Activated naive CD8-positive, alpha-beta T cell (primary cell): ENCODE measurements around the gene BACE2.

ENCODE experiments used
- H3K27ac Mint-ChIP-seq: one replicate; pipeline ENCODE4 v1.8.0; 2021; ENCODE audit warnings: mixed read lengths
- H3K27me3 Mint-ChIP-seq: one replicate; pipeline ENCODE4 v1.8.0; 2021; ENCODE audit warnings: mixed read lengths
- H3K36me3 Mint-ChIP-seq: one replicate; pipeline ENCODE4 v1.8.0; 2021; ENCODE audit warnings: mixed read lengths
- H3K4me1 Mint-ChIP-seq: one replicate; pipeline ENCODE4 v1.8.0; 2021; ENCODE audit warnings: low read depth, mixed read lengths
- H3K4me3 Mint-ChIP-seq: one replicate; pipeline ENCODE4 v1.8.0; 2021; ENCODE audit warnings: mild to moderate bottlenecking, mixed read lengths
- H3K9me3 Mint-ChIP-seq: one replicate; pipeline ENCODE4 v1.8.0; 2021; ENCODE audit warnings: low read depth, mixed read lengths

BACE2 gene

DNA sequence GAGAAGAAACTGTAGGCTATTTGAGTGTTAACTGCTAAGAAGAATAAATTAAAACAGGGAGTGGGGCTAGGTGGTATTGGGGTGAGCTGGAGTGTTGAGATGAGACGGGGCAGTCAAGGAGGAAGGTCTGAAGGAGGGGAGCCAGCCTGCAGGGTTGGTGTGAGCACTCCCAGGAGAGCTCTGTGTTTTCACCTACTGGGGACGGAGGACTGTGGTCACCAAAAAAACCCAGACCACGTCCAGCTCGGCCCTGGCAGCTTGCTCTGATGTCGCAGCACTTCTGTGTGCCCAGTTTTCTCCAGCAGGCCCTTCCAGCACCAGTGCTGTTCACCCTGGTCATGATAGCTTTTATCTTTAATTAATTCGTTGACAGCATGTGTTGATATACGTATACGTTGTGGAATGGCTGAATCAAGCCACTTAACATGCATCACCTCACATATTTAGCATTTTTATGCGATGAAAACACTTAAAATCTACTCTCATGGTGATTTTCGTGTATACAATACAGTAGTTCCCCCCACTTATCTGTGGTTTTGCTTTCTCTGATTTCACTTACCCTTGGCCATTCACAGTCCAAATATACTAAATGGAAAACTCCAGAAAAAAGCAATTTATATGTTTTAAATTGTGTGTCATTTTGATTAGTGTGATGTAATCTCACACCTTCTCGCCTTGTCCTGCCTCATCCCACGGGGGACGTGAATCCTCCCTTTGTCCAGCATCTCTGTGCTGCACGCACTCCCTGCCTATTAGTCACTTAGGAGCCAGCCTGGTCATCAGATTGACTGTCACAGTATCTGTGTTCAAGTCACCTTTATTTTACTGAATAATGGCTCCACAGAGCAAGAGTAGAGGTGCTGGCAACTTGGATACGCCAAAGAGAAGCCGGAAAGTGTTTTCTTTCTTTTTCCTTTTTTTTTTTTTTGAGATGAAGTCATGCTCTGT is 161.0 kb downstream of the BACE2 start:
- no peaks in the 10 kb centered on the region for H3K4me1 Mint-ChIP-seq
- H3K27ac Mint-ChIP-seq, result no peak overlapping the region
- H3K9me3 Mint-ChIP-seq, result peaks cover 12% of the 10 kb centered on the region
- H3K36me3 Mint-ChIP-seq, result peaks cover 2% of the 10 kb centered on the region
- H3K27me3 Mint-ChIP-seq, result no peaks in the 10 kb centered on the region
- no peak overlapping the region for H3K4me3 Mint-ChIP-seq
